Measurements from ENCODE around the gene ZCRB1. TPM values are rescaled to one million over a fixed set of nuclear protein-coding genes. Genes with fewer than 3 reads are reported as not detected.
"Not testable (repeated sequence)": the region's sequence is repeated elsewhere in the genome, so short reads cannot be mapped to it uniquely, and the experiment has no call there.

Gene ZCRB1
- total and polyA plus RNA-seq, 4 donors = 36.2 to 130 (median 51.9) TPM

DNA sequence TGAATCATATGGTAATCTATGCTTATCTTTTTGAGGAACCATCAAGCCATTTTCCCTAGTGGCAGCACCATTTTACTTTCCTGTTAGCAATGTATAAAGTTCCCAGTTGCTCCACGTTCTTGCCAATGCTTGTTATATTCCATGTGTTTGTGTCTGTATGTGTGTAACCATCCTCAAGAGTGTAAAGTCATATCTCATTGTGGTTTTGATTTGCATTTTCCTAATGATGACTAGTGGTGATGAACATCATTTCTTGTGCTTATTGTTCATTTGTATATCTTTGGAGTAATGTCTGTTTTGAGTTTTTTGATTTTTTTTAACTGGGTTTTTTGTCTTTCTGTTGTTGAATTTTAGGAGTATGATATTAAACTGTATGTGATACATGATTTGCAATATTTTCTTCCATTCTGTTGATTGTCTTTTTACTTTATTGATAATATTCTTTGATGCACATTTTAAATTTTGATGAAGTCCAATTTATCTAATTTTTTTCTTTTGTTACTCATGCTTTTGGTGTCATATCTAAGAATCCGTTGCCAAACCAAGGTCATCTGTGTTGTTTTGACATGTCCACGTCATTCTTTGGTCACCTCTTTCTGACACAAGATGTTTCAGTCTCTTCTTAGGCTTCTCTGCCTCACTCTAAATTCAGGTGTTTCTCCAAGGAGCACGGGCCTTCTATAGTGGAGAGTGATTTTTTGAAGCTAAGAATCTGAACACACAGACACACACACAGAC, 36.2 kb upstream of the ZCRB1 start:
- H3K36me3 ChIP-seq (ENCODE audit: control insufficient read depth in 1 of 2, insufficient read depth in 2 of 2, low read length in 1 of 2) = no peaks in the 10 kb centered on the region
- no peaks in the 10 kb centered on the region for H3K4me1 ChIP-seq (ENCODE audit: control insufficient read depth in 1 of 2, insufficient read depth in 2 of 2, low read length in 2 of 2)
- DNase-seq (no peak), ATAC-seq (ENCODE audit: low FRiP score) (no peak)
- no peak overlapping the region for H3K27ac ChIP-seq (ENCODE audit: low read depth in 1 of 2, low read length in 2 of 2)
- no peak overlapping the region for H3K4me3 ChIP-seq (ENCODE audit: low read length in 2 of 2)
- no peaks in the 10 kb centered on the region for H3K9me3 ChIP-seq (ENCODE audit: control insufficient read depth, low read length)
- WGBS, 2 donors = 80 to 85% methylated on average over 4 of the region's 4 CpGs
- intact Hi-C loops (cut with DNase I) = no loop called here
- no peaks in the 10 kb centered on the region for H3K27me3 ChIP-seq (ENCODE audit: control insufficient read depth in 1 of 2, insufficient read depth in 2 of 2, low read length in 1 of 2)

DNA sequence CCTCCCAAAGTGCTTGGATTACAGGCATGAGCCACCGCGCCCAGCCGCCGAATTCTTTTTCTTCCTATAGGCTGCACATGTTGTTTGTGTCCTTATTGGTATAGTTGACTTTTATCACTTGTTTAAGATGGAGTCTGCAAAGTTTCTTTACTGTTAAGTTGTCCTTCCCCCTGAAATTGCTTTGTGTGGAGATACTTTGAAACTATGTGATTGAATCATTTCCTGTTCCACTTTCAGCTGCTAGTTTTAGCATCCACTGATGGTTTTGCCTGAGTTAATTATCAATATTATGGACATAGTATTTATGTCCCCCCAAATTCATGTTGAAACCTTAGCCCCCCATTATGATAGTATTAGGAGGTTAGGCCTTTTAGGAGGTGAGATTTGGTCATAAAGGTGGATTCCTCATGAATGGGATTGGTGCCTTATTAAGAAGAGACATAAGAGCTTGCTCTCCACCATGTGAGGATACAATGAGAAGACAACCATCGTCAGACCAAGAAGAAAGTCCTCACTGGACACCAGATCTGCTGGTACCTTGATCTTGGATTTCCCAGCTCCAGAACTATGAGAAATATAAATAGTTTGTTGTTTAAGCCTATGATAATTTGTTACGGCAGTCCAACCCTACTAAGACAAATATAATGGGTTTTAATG, 35.0 kb upstream of the ZCRB1 start:
- Histone ChIP-seq H3K27me3 (ENCODE audit: control insufficient read depth in 1 of 2, insufficient read depth in 2 of 2, low read length in 1 of 2) (no peaks in the 10 kb centered on the region), H3K9me3 (ENCODE audit: control insufficient read depth, low read length) (no peaks in the 10 kb centered on the region), H3K4me1 (ENCODE audit: control insufficient read depth in 1 of 2, insufficient read depth in 2 of 2, low read length in 2 of 2) (peaks cover 0 to 3% of the 10 kb centered on the region in 2 donors), H3K4me3 (ENCODE audit: low read length in 2 of 2) (no peak overlapping the region), H3K27ac (ENCODE audit: low read depth in 1 of 2, low read length in 2 of 2) (no peak overlapping the region), H3K36me3 (ENCODE audit: control insufficient read depth in 1 of 2, insufficient read depth in 2 of 2, low read length in 1 of 2) (peaks cover 0 to 2% of the 10 kb centered on the region in 2 donors)
- 90 to 92% methylated on average over 6 of the region's 6 CpGs for WGBS, 2 donors
- ATAC-seq (ENCODE audit: low FRiP score) (no peak), DNase-seq (no peak)
- intact Hi-C loops (cut with DNase I) = no loop called here

DNA sequence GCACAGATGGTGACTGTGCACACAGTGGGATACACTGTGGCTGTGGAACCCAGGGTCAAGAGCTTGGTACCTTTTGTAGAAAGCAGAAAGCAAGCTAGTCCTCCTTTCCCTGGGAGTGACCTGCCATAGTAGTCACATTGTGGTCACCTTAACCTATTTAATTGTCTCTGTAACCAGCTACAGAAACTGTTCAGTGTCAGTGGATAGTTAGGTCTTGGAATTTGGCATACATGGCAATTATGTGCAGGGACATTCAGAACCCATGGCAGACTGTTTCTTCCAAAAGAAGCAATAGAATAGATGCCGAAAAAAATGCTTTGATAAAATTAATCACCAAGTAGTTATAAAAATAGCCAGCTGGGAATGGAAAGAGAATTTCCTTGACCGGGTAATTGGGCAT, 30.4 kb upstream of the ZCRB1 start:
- no peak for ATAC-seq (ENCODE audit: low FRiP score)
- intact Hi-C loops (cut with DNase I) = no loop called here
- Histone ChIP-seq H3K27ac (ENCODE audit: low read depth in 1 of 2, low read length in 2 of 2) (peak overlapping the region in 1 of 2 donors; percentile 71), H3K9me3 (ENCODE audit: control insufficient read depth, low read length) (no peaks in the 10 kb centered on the region), H3K4me1 (ENCODE audit: control insufficient read depth in 1 of 2, insufficient read depth in 2 of 2, low read length in 2 of 2) (peaks cover 0 to 3% of the 10 kb centered on the region in 2 donors), H3K27me3 (ENCODE audit: control insufficient read depth in 1 of 2, insufficient read depth in 2 of 2, low read length in 1 of 2) (no peaks in the 10 kb centered on the region), H3K4me3 (ENCODE audit: low read length in 2 of 2) (no peak overlapping the region), H3K36me3 (ENCODE audit: control insufficient read depth in 1 of 2, insufficient read depth in 2 of 2, low read length in 1 of 2) (peaks cover 0 to 2% of the 10 kb centered on the region in 2 donors)
- DNase-seq = no peak
- 5% methylated on average over 2 of the region's 2 CpGs for WGBS, 2 donors

DNA sequence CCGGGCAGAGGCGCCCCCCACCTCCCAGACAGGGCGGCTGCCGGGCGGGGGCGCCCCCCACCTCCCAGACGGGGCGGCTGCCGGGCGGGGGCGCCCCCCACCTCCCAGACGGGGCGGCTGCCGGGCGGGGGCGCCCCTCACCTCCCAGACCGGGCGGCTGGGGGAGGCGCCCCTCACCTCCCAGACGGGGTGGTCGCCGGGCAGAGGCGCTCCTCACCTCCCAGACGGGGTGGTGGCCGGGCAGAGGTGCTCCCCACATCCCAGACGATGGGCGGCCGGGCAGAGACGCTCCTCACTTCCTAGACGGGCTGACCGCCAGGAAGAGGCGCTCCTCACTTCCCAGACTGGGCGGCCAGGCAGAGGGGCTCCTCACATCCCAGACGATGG, 24.1 kb upstream of the ZCRB1 start:
- H3K4me3 ChIP-seq (ENCODE audit: low read length in 2 of 2); intact Hi-C loops (cut with DNase I); H3K9me3 ChIP-seq (ENCODE audit: control insufficient read depth, low read length); H3K27me3 ChIP-seq (ENCODE audit: control insufficient read depth in 1 of 2, insufficient read depth in 2 of 2, low read length in 1 of 2); DNase-seq; H3K27ac ChIP-seq (ENCODE audit: low read depth in 1 of 2, low read length in 2 of 2); ATAC-seq (ENCODE audit: low FRiP score); H3K4me1 ChIP-seq (ENCODE audit: control insufficient read depth in 1 of 2, insufficient read depth in 2 of 2, low read length in 2 of 2); H3K36me3 ChIP-seq (ENCODE audit: control insufficient read depth in 1 of 2, insufficient read depth in 2 of 2, low read length in 1 of 2): not testable (repeated sequence)
- WGBS, 2 donors = 95 to 96% methylated on average over 13 to 34 of the region's 34 CpGs

DNA sequence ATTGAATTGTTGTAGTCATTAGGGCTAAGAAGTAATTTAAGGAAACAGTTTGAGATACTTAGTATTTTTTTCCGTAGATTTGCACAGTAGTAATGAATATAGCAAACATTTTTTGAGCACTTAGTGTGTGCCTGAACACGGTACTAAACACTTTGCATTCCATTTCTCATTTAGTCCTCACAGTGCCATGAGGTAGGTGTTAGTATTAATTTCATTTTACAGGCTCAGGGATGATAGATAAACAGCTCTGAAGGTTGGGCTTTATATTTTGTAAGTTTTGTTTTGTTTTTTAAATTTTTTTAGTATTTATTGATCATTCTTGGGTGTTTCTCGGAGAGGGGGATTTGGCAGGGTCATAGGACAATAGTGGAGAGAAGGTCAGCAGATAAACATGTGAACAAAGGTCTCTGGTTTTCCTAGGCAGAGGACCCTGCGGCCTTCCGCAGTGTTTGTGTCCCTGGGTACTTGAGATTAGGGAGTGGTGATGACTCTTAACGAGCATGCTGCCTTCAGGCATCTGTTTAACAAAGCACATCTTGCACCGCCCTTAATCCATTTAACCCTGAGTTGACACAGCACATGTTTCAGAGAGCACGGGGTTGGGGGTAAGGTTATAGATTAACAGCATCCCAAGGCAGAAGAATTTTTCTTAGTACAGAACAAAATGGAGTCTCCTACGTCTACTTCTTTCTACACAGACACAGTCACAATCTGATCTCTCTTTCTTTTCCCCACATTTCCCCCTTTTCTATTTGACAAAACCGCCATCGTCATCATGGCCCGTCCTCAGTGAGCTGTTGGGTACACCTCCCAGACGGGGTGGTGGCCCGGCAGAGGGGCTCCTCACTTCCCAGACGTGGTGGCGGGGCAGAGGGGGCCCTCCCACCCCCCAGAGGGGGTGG, 23.5 kb upstream of the ZCRB1 start:
- H3K36me3 ChIP-seq (ENCODE audit: control insufficient read depth in 1 of 2, insufficient read depth in 2 of 2, low read length in 1 of 2); H3K4me3 ChIP-seq (ENCODE audit: low read length in 2 of 2); intact Hi-C loops (cut with DNase I); H3K27ac ChIP-seq (ENCODE audit: low read depth in 1 of 2, low read length in 2 of 2); ATAC-seq (ENCODE audit: low FRiP score); H3K4me1 ChIP-seq (ENCODE audit: control insufficient read depth in 1 of 2, insufficient read depth in 2 of 2, low read length in 2 of 2); DNase-seq; H3K27me3 ChIP-seq (ENCODE audit: control insufficient read depth in 1 of 2, insufficient read depth in 2 of 2, low read length in 1 of 2); H3K9me3 ChIP-seq (ENCODE audit: control insufficient read depth, low read length): not testable (repeated sequence)
- WGBS, 2 donors = 88 to 97% methylated on average over 11 of the region's 16 CpGs

DNA sequence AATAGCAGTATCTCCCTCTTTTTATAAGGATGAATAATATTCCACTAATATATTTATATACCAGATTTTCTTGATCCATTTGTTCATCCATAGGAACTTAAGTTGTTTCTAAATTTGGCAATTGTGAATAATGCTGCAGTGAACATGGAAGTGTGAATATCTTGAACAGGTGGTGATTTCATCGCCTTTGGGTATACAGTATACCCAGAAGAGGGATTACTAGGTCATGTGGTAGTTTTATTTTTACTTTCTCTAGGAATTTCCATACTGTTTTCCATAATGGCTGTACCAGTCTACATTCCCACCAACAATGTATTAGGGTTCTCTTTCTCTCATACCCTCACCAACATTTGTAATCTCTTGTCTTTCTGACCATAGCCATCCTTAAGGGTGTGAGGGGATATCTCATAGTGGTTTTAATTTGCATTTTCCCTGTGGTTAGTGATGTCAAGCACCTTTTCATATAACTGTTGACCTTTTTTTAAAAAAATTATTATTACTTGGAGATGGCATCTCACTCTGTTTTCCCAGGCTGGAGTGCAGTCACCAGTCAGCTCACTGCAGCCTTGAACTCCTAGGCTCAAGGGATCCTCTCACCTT, 20.6 kb upstream of the ZCRB1 start:
- intact Hi-C loops (cut with DNase I) = no loop called here
- no peaks in the 10 kb centered on the region for H3K9me3 ChIP-seq (ENCODE audit: control insufficient read depth, low read length)
- no peak for DNase-seq
- H3K4me1 ChIP-seq (ENCODE audit: control insufficient read depth in 1 of 2, insufficient read depth in 2 of 2, low read length in 2 of 2) = no peaks in the 10 kb centered on the region
- WGBS, 2 donors = 92 to 99% methylated on average over 1 of the region's 1 CpG
- no peaks in the 10 kb centered on the region for H3K27me3 ChIP-seq (ENCODE audit: control insufficient read depth in 1 of 2, insufficient read depth in 2 of 2, low read length in 1 of 2)
- no peak overlapping the region for H3K4me3 ChIP-seq (ENCODE audit: low read length in 2 of 2)
- no peak for ATAC-seq (ENCODE audit: low FRiP score)
- no peak overlapping the region for H3K27ac ChIP-seq (ENCODE audit: low read depth in 1 of 2, low read length in 2 of 2)
- peaks cover 0 to 2% of the 10 kb centered on the region in 2 donors for H3K36me3 ChIP-seq (ENCODE audit: control insufficient read depth in 1 of 2, insufficient read depth in 2 of 2, low read length in 1 of 2)

DNA sequence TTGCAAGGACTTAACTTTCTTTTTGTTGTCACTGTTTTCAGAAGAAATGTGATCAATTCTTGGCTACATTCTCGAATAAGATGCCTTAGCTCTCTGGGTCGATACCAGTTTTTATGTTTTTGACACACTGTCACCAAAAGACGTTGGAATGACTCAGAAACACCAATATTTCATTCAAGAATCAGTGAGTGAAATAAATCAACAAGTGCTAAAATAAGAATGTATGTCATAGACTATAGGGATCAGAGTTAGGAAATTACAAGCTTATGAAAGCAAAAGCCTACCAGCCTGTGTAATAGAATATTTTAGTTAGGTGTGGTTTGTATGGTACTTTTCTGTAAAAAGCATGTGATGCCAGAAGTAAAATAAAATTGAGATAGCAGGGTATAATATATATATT, 17.8 kb upstream of the ZCRB1 start:
- Histone ChIP-seq H3K27me3 (ENCODE audit: control insufficient read depth in 1 of 2, insufficient read depth in 2 of 2, low read length in 1 of 2) (no peaks in the 10 kb centered on the region), H3K4me3 (ENCODE audit: low read length in 2 of 2) (no peak overlapping the region), H3K9me3 (ENCODE audit: control insufficient read depth, low read length) (no peaks in the 10 kb centered on the region), H3K27ac (ENCODE audit: low read depth in 1 of 2, low read length in 2 of 2) (no peak overlapping the region), H3K36me3 (ENCODE audit: control insufficient read depth in 1 of 2, insufficient read depth in 2 of 2, low read length in 1 of 2) (peaks cover 0 to 2% of the 10 kb centered on the region in 2 donors), H3K4me1 (ENCODE audit: control insufficient read depth in 1 of 2, insufficient read depth in 2 of 2, low read length in 2 of 2) (no peaks in the 10 kb centered on the region)
- WGBS, 2 donors = 24 to 35% methylated on average over 3 of the region's 3 CpGs
- DNase-seq (no peak), ATAC-seq (ENCODE audit: low FRiP score) (no peak)
- intact Hi-C loops (cut with DNase I) = no loop called here

DNA sequence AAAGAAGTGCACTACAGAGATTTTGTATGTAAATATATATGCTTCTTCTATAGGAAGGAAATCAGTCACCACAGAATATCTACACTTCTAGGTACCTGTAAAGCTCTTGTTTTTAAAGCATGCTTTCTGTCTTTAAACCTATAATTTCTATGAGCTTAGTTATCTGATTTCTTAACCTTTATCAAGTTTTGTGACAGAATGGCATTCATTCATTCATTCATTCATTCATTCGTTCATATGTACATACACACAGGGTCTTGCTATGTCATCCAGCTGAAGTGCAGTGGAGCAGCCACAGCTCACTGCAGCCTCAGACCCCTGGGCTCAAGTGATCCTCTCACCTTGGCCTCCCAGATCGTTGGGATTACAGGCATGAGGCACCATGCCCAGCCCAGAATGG, 16.1 kb upstream of the ZCRB1 start:
- peaks cover 0 to 2% of the 10 kb centered on the region in 2 donors for H3K36me3 ChIP-seq (ENCODE audit: control insufficient read depth in 1 of 2, insufficient read depth in 2 of 2, low read length in 1 of 2)
- H3K4me3 ChIP-seq (ENCODE audit: low read length in 2 of 2) = no peak overlapping the region
- no peaks in the 10 kb centered on the region for H3K9me3 ChIP-seq (ENCODE audit: control insufficient read depth, low read length)
- no peaks in the 10 kb centered on the region for H3K4me1 ChIP-seq (ENCODE audit: control insufficient read depth in 1 of 2, insufficient read depth in 2 of 2, low read length in 2 of 2)
- ATAC-seq (ENCODE audit: low FRiP score) = no peak
- DNase-seq = no peak
- H3K27ac ChIP-seq (ENCODE audit: low read depth in 1 of 2, low read length in 2 of 2) = no peak overlapping the region
- H3K27me3 ChIP-seq (ENCODE audit: control insufficient read depth in 1 of 2, insufficient read depth in 2 of 2, low read length in 1 of 2) = no peaks in the 10 kb centered on the region
- 70 to 73% methylated on average over 2 of the region's 2 CpGs for WGBS, 2 donors
- intact Hi-C loops (cut with DNase I) = no loop called here
